Body of pancreas (tissue), 4 donors: Measurements from ENCODE around the gene WDFY1. TPM values are rescaled to one million over a fixed set of nuclear protein-coding genes. Genes with fewer than 3 reads are reported as not detected.

ENCODE experiments used
- ATAC-seq: fragments of 150-250 bp; one replicate; pipeline ENCODE4 v1.9.1; 2016
- DNase-seq, 4 donors: peaks; one replicate each; pipeline ENCODE4 v3.0.0-alpha.2; 2019
- H3K27ac ChIP-seq, 4 donors: fragments of 200-600 bp; sonication (generic); 1 replicate in 3 of 4; 2 replicates in 1 of 4; pipeline versions ENCODE4 v1.5.1 to v1.6.1; 2016 to 2019; ENCODE audit warnings: mild to moderate bottlenecking in 1 of 4, mixed read lengths in 1 of 4, moderate library complexity in 1 of 4
- H3K27me3 ChIP-seq, 2 donors: fragments of 200-600 bp; sonication (generic); one replicate each; pipeline ENCODE4 v1.6.0; 2016; ENCODE audit warnings: mild to moderate bottlenecking in 1 of 2
- H3K36me3 ChIP-seq, 2 donors: fragments of 200-600 bp; sonication (generic); replicated peaks in 1 of 2; 2 replicates each; pipeline ENCODE4 v1.5.1; 2016; ENCODE audit warnings: low read depth in 2 of 2; ENCODE audit not compliant: insufficient read depth in 1 of 2
- H3K4me1 ChIP-seq: fragments of 200-600 bp; sonication (generic); one replicate; pipeline ENCODE4 v1.6.0; 2016
- H3K4me3 ChIP-seq, 2 donors: fragments of 200-600 bp; sonication (generic); 1 replicate in 1 of 2; 2 replicates in 1 of 2; pipeline ENCODE4 v1.5.1; 2016 to 2019
- H3K9me3 ChIP-seq, 3 donors: fragments of 200-600 bp; sonication (generic); 1 replicate in 2 of 3; 2 replicates in 1 of 3; pipeline ENCODE4 v1.5.1; 2016
- POLR2A ChIP-seq, 3 donors: fragments of 450-650 bp; IDR thresholded peaks; one replicate each; pipeline ENCODE4 v1.6.1; 2016; ENCODE audit warnings: antibody characterized with exemption in 3 of 3, mild to moderate bottlenecking in 2 of 3
- WGBS, 2 donors: methylation state at CpG; one replicate each; pipeline ENCODE4 v1.1.5; 2017; 5-methylcytosine and 5-hydroxymethylcytosine counted together
- intact Hi-C: fragments of 100-400 bp; cut with DNase I; formaldehyde crosslinking; loops from one replicate; pipeline ENCODE4 v1.15.1; 2023
- total RNA-seq, 2 donors: library from RNA; depleted of rRNA; stranded (reverse); fragments of >200 nt; gene quantifications; one replicate each; pipeline ENCODE4 v1.1.0, GENCODE V29; 2016
- TF ChIP-seq, protein P1 (sequence below), 7 experiments: fragments of 450-650 bp in 4 of 7; fragments of 200-600 bp in 3 of 7; sonication (generic) in 3 of 7; IDR thresholded peaks; one replicate each; pipeline ENCODE4 v1.5.1; 2016 to 2019; ENCODE audit warnings: antibody characterized with exemption in 7 of 7

WDFY1 gene
- total RNA-seq, 2 donors from 2014 or later, result 18.9 to 71.5 TPM

DNA sequence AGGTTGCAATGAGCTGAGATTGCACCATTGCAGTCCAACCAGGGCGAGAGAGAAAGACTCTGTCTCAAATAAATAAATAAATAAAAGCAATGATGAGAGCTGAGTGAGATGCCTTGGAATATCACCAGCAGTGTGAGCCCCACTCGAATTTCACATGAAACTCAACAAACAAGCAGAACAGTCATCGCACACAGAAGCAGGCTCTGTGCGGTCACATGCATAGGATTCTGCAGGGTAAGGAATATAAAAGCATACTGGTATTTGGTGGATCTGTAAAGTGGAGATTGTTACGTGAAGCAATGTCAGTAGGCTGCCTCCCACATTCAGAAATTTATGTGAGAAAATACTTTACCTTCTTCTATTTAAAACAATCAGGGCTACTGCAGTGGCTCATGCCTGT lies 89.7 kb downstream of the WDFY1 start:
- no peak for ATAC-seq
- peaks cover under 1% of the 10 kb centered on the region for H3K4me1 ChIP-seq
- no peak overlapping the region for H3K4me3 ChIP-seq
- H3K36me3 ChIP-seq, result no peaks in the 10 kb centered on the region
- no peak overlapping the region for H3K27ac ChIP-seq
- H3K27me3 ChIP-seq, result no peaks in the 10 kb centered on the region
- intact Hi-C loops, result no loop called here
- 85 to 86% methylated on average over 5 of the region's 5 CpGs for WGBS, 2 donors
- TF ChIP-seq, protein P1, sequence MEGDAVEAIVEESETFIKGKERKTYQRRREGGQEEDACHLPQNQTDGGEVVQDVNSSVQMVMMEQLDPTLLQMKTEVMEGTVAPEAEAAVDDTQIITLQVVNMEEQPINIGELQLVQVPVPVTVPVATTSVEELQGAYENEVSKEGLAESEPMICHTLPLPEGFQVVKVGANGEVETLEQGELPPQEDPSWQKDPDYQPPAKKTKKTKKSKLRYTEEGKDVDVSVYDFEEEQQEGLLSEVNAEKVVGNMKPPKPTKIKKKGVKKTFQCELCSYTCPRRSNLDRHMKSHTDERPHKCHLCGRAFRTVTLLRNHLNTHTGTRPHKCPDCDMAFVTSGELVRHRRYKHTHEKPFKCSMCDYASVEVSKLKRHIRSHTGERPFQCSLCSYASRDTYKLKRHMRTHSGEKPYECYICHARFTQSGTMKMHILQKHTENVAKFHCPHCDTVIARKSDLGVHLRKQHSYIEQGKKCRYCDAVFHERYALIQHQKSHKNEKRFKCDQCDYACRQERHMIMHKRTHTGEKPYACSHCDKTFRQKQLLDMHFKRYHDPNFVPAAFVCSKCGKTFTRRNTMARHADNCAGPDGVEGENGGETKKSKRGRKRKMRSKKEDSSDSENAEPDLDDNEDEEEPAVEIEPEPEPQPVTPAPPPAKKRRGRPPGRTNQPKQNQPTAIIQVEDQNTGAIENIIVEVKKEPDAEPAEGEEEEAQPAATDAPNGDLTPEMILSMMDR (IDR thresholded peaks at IDR 0.05), result no peak
- TF ChIP-seq POLR2A (IDR thresholded peaks at IDR 0.05), result no peak
- H3K9me3 ChIP-seq, result no peaks in the 10 kb centered on the region
- no peak for DNase-seq

- Histone ChIP-seq H3K27ac (no peak overlapping the region), H3K27me3 (no peaks in the 10 kb centered on the region), H3K4me3 (no peak overlapping the region), H3K4me1 (no peaks in the 10 kb centered on the region), H3K36me3 (no peaks in the 10 kb centered on the region), H3K9me3 (no peaks in the 10 kb centered on the region)
- intact Hi-C loops, result no loop called here
- WGBS, 2 donors, result 84 to 94% methylated on average over 2 of the region's 2 CpGs
- DNase-seq (no peak), ATAC-seq (no peak)
- TF ChIP-seq POLR2A (IDR thresholded peaks at IDR 0.05), result no peak
- TF ChIP-seq, protein P1 (IDR thresholded peaks at IDR 0.05), result no peak
Measured at GRCh38 chr2:223854741-223855140, 90.4 kb downstream of the WDFY1 start.

DNA sequence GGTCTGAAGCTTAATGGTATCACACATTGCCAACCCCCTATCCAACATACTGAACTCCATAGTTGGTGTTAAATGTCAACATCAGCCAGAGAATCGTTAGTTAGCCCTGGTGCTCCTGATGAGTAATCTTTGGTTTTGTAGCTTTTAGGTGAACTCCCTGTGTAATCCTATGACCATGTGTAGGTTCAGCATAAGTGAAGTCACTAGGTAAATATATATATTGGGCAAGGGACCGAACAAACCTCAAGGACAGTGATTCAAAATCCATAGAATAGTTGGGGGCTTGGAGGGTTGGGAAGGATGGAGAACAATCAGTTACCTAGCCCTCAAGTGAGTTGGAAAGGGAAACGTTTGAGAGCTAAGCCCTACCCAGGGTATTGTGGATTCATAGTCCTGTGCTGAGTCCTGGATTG lies 91.7 kb downstream of the WDFY1 start:
- ATAC-seq (no peak), DNase-seq (no peak)
- no peak overlapping the region for H3K27ac ChIP-seq
- WGBS, 2 donors, result 81 to 86% methylated on average over 3 of the region's 3 CpGs
- no peaks in the 10 kb centered on the region for H3K27me3 ChIP-seq
- no peaks in the 10 kb centered on the region for H3K4me1 ChIP-seq
- intact Hi-C loops, result no loop called here
- TF ChIP-seq, protein P1 (IDR thresholded peaks at IDR 0.05), result no peak
- no peak for TF ChIP-seq POLR2A (IDR thresholded peaks at IDR 0.05)
- H3K4me3 ChIP-seq, result no peak overlapping the region
- no peaks in the 10 kb centered on the region for H3K9me3 ChIP-seq
- no peaks in the 10 kb centered on the region for H3K36me3 ChIP-seq

GRCh38 chr2:223852281-223852795 lies 92.8 kb downstream of the WDFY1 start:
- H3K27ac ChIP-seq, result no peak overlapping the region
- H3K27me3 ChIP-seq, result no peaks in the 10 kb centered on the region
- H3K36me3 ChIP-seq, result no peaks in the 10 kb centered on the region
- no peak for DNase-seq
- no peak for ATAC-seq
- no peak overlapping the region for H3K4me3 ChIP-seq
- WGBS, 2 donors, result 93 to 95% methylated on average over 3 of the region's 3 CpGs
- no peaks in the 10 kb centered on the region for H3K4me1 ChIP-seq
- H3K9me3 ChIP-seq, result no peaks in the 10 kb centered on the region
- intact Hi-C loops, result no loop called here
- TF ChIP-seq, protein P1 (IDR thresholded peaks at IDR 0.05), result no peak
- TF ChIP-seq POLR2A (IDR thresholded peaks at IDR 0.05), result no peak

DNA sequence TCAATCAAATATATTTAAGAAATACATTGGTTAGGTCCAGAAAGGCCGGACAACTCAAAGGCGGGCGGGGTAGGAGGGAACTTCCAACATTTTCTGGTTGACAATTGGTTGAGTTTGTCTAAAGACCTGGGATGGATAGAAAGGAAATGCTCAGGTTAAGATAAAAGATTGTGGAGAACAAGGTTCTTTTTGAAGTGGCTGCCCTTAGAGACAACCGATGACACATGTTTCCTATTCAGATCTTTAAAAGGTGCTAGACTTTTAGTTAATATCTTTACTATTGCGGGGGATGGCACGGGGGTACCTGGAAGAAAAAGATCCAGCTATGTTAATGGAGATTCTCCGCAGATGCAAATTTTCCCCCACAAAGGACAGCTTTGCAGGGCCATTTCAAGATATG lies 97.7 kb downstream of the WDFY1 start:
- 95 to 96% methylated on average over 7 of the region's 7 CpGs for WGBS, 2 donors
- no peak for DNase-seq

More for the DNA sequence above, 97.7 kb downstream of the WDFY1 start:
- no peaks in the 10 kb centered on the region for H3K36me3 ChIP-seq
- ATAC-seq, result no peak
- no peak overlapping the region for H3K27ac ChIP-seq
- H3K9me3 ChIP-seq, result no peaks in the 10 kb centered on the region
- TF ChIP-seq POLR2A (IDR thresholded peaks at IDR 0.05), result no peak
- TF ChIP-seq, protein P1 (IDR thresholded peaks at IDR 0.05), result no peak
- no peaks in the 10 kb centered on the region for H3K27me3 ChIP-seq
- H3K4me3 ChIP-seq, result no peak overlapping the region
- H3K4me1 ChIP-seq, result no peaks in the 10 kb centered on the region
- intact Hi-C loops, result no loop called here
